Hypothalamus (tissue), 51 donors: Measurements from ENCODE around the gene GPR63.

Source experiments
- DNase-seq, 51 donors: peaks; one replicate each; lab custom pipeline; 2025; lab: John Stamatoyannopoulos, UW

Gene GPR63

DNA sequence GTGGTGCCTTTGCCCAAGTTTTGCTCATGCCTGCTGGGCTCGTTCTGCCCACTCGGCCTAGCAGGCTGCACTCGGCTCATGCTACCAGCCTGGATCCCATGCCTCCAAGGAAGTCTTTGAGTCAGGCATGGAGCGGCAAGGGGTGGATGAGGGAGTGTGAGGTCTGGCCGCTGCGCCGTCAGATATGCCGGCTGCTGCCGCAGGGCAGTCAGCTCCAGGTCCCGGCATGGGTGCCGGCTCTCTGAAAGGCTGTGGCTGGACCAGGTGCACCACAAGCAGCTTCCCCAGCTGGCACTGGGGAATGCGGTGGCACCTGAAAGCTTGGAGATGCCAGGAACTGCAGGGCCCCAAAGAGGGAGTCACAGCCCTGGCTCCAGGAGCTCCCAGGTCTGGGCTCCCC, 75.5 kb downstream of the GPR63 start:
- DNase-seq: no peak

DNA sequence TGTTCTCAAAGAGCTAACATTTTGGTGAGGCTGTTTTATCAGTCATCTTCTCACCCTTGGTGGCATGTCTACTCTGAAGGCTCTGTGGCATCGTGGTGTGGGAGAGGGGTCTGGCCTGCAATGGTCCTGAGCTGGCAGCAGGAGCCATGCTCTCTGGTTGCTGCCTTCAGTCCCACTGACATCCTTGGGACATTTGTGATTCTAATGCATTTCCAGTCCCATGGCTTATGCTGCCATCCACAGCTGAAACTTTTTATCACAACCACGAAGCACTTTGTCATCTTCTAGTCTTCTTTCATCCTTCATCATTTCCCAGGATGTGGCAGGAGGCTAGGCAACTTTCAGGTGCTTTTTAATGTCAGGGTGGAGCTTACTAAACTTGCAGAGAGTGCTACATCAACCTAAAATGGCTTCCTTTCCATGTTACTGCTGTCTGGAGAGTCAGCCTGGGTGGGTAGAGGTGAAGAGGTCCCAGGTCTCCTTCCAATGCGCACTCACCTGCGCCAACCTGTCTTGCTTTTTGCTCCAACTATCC, 77.1 kb downstream of the GPR63 start:
- DNase-seq: peak in 7 of 51 donors; percentile 0 to 16 (median 1)

GRCh38 chr6:96755096-96755495, 82.2 kb downstream of the GPR63 start:
- DNase-seq: no peak

DNA sequence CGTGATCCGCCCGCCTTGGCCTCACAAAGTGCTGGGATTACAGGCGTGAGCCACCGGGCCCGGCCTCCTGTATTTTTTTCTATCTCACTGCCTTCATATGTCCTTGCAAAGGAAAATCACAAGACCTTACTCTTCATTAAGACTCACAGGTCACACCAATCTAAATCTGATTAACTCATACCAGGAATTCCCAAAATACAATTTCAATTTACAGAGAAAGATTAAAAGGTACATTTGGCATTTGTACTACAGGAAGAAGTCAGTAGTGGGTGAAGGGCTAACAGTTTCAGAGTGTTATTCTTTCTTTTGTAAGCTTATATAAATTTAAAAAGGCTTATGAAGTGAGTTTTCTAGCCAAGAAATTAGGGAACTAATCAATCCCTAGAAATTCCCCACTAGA, 87.4 kb downstream of the GPR63 start:
- no peak for DNase-seq
